Measurements from ENCODE around the gene PIK3R5.

- no peak for TF ChIP-seq CTCF (conservative IDR thresholded peaks at IDR 0.05; ENCODE audit: low read depth, low read length)
- TF ChIP-seq EZH2 (IDR thresholded peaks at IDR 0.05; ENCODE audit: borderline replicate concordance, low read depth, low read length, poor library complexity, severe bottlenecking), result no peak
These were observed 91.4 kb downstream of the PIK3R5 start for GRCh38 chr17:8873801-8874715.

Data from A673 (cell line).